PFSK-1 (cell line): ENCODE measurements around the gene FAM118A. TPM values are rescaled to one million over a fixed set of nuclear protein-coding genes. Genes with fewer than 3 reads are reported as not detected.

Experiments used
- FOXP2 ChIP-seq: optimal IDR thresholded peaks from 2 replicates; pipeline ENCODE3; 2011; ENCODE audit warnings: borderline replicate concordance, control low read depth, inconsistent platforms; ENCODE audit not compliant: insufficient read depth; ENCODE audit errors: extremely low read length, extremely low read depth
- POLR2AphosphoS5 ChIP-seq: IDR thresholded peaks from 2 replicates; pipeline ENCODE4 v1.6.1; 2012; ENCODE audit warnings: low read depth, mild to moderate bottlenecking, control low read depth, low read length, moderate library complexity
- SIN3A ChIP-seq: IDR thresholded peaks from 2 replicates; pipeline ENCODE4 v1.6.1; 2012; ENCODE audit warnings: mild to moderate bottlenecking, low read length, moderate library complexity, borderline replicate concordance; ENCODE audit not compliant: insufficient read depth
- TAF1 ChIP-seq: IDR thresholded peaks from 2 replicates; pipeline ENCODE4 v1.6.1; 2012; ENCODE audit warnings: low read length, control low read depth, borderline replicate concordance; ENCODE audit not compliant: insufficient read depth
- polyA plus RNA-seq: library from polyadenylated mRNA; unstranded; fragments of >200 nt; gene quantifications from one replicate; pipeline ENCODE4 v1.2.1, GENCODE V29; 2012; ENCODE audit warnings: low read depth, missing spikeins; ENCODE audit not compliant: insufficient read length
- TF ChIP-seq, protein P1 (sequence below), 2 experiments: IDR thresholded peaks; 2 replicates each; pipeline versions ENCODE4 v1.6.1 to v1.8.0; 2011 to 2012; ENCODE audit warnings: low read depth in 2 of 2, low read length in 2 of 2, control low read depth in 1 of 2, inconsistent platforms in 1 of 2, mild to moderate bottlenecking in 1 of 2, moderate library complexity in 1 of 2; ENCODE audit not compliant: insufficient read depth in 1 of 2

Gene FAM118A
- 57.8 TPM for polyA plus RNA-seq

DNA sequence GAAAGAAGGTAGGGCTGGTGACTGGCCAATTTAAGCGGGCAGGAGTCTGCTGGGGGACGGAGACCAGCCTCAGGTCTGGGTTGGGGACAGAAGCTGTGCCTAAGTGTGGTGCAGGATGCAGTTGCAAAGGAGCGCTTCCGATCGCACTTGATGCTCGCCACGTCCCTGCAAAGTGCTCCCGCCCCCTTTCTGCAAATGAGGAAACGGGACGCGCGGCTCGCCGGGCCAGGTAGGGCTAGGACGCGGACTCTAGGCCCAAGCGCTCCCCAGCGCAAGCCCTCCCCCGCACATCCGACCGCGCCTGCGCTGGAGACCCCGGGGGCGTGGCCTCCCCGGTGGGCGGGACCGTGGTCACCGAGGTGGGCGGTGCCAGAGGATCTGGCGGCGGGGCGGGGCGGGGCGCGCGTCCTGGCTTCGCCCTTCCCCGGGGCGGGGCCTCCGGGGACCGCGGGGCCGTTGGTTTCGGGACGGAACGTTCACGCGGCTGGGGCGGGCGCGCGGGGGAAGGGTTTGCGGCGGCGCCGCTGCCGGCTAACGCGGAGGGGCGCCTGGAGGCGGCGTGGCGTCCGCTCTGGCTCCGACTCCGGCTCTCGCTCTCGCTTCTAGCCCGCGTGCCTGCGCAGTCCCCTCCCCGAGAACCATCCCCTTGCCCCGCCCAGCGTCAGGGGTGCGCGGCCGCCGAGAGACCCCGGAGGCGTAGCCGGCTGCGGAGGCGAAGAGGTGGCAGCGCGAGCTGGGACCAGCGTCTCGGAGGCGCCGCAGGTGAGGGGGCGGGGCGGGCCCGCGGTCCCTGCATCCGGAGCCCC is at the start of gene FAM118A:
Gene FAM118A, plus strand, starts transcription at position 513 of the 806 bp plus-strand sequence. CDS start 12,446 bp downstream, outside the sequence.
- TF ChIP-seq FOXP2 (peak; percentile 84), TAF1 (peak; percentile 70; the same call in 1 of the 2 replicates), POLR2AphosphoS5 (peak; percentile 46; the same call in 1 of the 2 replicates)
- TF ChIP-seq, protein P1, sequence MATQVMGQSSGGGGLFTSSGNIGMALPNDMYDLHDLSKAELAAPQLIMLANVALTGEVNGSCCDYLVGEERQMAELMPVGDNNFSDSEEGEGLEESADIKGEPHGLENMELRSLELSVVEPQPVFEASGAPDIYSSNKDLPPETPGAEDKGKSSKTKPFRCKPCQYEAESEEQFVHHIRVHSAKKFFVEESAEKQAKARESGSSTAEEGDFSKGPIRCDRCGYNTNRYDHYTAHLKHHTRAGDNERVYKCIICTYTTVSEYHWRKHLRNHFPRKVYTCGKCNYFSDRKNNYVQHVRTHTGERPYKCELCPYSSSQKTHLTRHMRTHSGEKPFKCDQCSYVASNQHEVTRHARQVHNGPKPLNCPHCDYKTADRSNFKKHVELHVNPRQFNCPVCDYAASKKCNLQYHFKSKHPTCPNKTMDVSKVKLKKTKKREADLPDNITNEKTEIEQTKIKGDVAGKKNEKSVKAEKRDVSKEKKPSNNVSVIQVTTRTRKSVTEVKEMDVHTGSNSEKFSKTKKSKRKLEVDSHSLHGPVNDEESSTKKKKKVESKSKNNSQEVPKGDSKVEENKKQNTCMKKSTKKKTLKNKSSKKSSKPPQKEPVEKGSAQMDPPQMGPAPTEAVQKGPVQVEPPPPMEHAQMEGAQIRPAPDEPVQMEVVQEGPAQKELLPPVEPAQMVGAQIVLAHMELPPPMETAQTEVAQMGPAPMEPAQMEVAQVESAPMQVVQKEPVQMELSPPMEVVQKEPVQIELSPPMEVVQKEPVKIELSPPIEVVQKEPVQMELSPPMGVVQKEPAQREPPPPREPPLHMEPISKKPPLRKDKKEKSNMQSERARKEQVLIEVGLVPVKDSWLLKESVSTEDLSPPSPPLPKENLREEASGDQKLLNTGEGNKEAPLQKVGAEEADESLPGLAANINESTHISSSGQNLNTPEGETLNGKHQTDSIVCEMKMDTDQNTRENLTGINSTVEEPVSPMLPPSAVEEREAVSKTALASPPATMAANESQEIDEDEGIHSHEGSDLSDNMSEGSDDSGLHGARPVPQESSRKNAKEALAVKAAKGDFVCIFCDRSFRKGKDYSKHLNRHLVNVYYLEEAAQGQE (IDR thresholded peaks at IDR 0.05; ENCODE audit: insufficient read depth in 1 of 2, low read depth in 2 of 2, low read length in 2 of 2): no peak

GRCh38 chr22:45261407-45262088 is 48.2 kb upstream of the FAM118A start:
- no peak for TF ChIP-seq FOXP2

GRCh38 chr22:45262195-45262930 is 47.4 kb upstream of the FAM118A start:
- TF ChIP-seq FOXP2: no peak
- TF ChIP-seq, protein P1 (IDR thresholded peaks at IDR 0.05; ENCODE audit: insufficient read depth in 1 of 2, low read depth in 2 of 2, low read length in 2 of 2): no peak
- TF ChIP-seq TAF1: no peak

DNA sequence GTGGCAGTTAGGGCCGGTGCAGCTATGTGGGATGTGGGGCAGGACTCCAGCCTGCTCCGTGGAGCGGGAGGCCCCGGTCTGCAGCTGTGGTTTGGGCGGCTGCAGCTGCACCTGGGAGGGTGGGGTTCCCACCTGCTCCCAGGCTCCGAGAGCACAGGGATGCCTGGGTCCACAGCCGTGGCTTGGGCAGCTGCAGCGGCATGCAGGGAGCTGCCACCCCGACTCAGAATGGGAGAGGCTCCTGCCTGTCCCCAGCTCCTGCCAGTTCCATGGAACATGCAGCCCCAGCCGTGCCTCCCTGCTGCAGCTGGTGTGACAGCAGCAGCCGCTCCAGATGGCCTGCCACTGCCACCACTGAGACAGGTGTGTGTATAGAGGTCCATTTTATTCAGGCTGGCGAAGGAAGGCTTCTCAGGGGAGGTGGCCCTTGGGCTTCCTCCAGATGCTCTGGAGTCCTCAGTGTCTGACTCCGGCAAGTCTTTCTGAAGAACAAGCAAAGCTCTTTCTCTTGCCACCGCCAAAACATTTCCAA is 46.7 kb upstream of the FAM118A start:
- no peak for TF ChIP-seq FOXP2
- TF ChIP-seq POLR2AphosphoS5: no peak
- TF ChIP-seq, protein P1 (IDR thresholded peaks at IDR 0.05; ENCODE audit: insufficient read depth in 1 of 2, low read depth in 2 of 2, low read length in 2 of 2): no peak
- TF ChIP-seq TAF1: no peak
- TF ChIP-seq SIN3A: no peak

GRCh38 chr22:45263463-45264269 is 46.1 kb upstream of the FAM118A start:
- TF ChIP-seq, protein P1 (IDR thresholded peaks at IDR 0.05; ENCODE audit: insufficient read depth in 1 of 2, low read depth in 2 of 2, low read length in 2 of 2): peak; percentile 27 to 52; a peak in 1 of 4 replicates
- TF ChIP-seq SIN3A: peak; percentile 67; the same call in 1 of the 2 replicates
- TF ChIP-seq FOXP2: peak; percentile 72
- TF ChIP-seq POLR2AphosphoS5: no peak
- TF ChIP-seq TAF1: no peak
